Inflammatory macrophage (primary cell): ENCODE measurements around the gene TKTL2.

ENCODE experiments used
- DNase-seq, 2 donors: peaks; one replicate each; pipeline ENCODE4 v3.0.0-alpha.2; 2020 to 2022
- total RNA-seq, 18 experiments: gene quantifications; one replicate each; lab custom pipeline; 2026; ENCODE audit warnings: mixed read lengths in 6 of 18, inconsistent platforms in 2 of 18; lab: John Stamatoyannopoulos, UW

TKTL2 gene, protein sequence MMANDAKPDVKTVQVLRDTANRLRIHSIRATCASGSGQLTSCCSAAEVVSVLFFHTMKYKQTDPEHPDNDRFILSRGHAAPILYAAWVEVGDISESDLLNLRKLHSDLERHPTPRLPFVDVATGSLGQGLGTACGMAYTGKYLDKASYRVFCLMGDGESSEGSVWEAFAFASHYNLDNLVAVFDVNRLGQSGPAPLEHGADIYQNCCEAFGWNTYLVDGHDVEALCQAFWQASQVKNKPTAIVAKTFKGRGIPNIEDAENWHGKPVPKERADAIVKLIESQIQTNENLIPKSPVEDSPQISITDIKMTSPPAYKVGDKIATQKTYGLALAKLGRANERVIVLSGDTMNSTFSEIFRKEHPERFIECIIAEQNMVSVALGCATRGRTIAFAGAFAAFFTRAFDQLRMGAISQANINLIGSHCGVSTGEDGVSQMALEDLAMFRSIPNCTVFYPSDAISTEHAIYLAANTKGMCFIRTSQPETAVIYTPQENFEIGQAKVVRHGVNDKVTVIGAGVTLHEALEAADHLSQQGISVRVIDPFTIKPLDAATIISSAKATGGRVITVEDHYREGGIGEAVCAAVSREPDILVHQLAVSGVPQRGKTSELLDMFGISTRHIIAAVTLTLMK
- total RNA-seq: 0 to 0.20 (median 0.05) reads per million in 18 experiments

- no peak for DNase-seq
Measured at GRCh38 chr4:163473576-163473975, at the start of gene TKTL2. Gene TKTL2 (minus strand): TSS chr4:163473754. CDS start chr4:163473734, 20 bp downstream.

GRCh38 chr4:163515198-163515597 is 41.6 kb upstream of the TKTL2 start:
- DNase-seq: no peak

- no peak for DNase-seq
Measured at GRCh38 chr4:163505374-163505773, 31.8 kb upstream of the TKTL2 start.

DNA sequence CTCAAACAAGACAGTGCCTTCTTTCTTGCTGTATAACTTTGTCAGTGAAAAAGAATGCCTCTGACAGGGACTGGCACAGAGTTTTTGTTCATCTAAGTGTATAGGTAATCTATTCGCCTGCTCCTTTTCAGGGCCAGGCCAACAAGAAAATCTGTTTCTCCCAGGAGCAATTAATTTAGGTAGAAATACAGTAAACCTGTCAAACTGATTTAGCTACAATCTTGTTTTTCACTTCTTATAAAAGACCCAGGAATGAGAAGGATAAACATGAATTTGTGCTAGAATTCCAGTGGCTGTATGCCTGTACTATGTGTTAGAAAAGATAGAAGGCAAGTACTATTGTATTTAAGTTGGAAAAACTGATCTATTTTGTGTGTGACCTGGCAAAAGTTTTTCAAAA is 27.0 kb upstream of the TKTL2 start:
- DNase-seq: no peak

- DNase-seq: no peak
Measured at GRCh38 chr4:163495900-163496299, 22.3 kb upstream of the TKTL2 start.

DNA sequence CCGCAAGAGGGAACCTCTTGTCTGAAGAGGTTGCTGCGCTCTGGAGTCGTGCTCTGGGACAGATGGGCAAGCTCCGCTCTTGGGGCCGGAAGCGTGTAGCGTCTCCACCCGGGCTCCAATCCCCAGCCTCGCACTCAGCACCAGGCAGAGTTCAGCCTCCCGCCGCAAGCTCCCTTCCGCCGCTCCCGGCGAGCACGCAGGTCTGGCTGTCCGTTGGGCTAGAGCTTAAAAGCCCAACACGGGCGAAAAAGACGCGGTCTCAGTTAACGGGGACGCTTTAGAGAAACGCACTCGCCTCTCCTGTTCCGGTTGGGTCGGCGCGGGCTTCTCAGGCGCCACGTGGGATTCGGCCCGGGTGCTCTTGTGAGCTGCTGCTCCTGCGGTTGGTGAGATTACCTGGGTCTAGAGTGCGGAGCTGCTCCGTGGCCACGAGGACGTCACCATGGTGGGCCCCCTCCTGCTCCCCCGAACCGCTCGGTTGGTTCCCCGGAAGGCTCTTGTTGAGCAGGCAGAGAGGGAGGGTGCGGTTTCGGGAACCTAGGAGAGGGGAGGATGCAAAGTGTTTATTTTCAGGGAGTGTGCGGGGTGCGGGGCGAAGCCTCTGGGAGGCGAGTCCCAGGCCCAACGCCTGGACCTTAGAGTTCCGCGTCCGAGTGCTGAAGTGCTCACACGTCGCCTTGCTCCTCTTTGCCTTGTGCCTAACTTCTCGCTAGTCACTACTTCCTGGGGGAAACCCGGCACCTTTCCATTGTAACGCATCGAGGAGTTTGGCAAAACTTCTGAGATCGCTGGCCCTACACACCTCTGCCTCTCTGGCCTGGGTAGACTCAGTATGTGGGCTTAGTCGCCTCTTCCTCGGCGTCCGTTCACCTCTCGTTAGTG is 21.0 kb upstream of the TKTL2 start, which contains the start of gene TMA16:
TMA16 (plus strand) TSS at position 331 of the 882 bp plus-strand sequence; CDS start at position 443, 112 bp downstream.
- peak; percentile 94 for DNase-seq

GRCh38 chr4:163493643-163494359 is 20.2 kb upstream of the TKTL2 start:
- DNase-seq: peak; percentile 56 to 69

- no peak for DNase-seq
Measured at GRCh38 chr4:163492951-163493504, 19.5 kb upstream of the TKTL2 start.

DNA sequence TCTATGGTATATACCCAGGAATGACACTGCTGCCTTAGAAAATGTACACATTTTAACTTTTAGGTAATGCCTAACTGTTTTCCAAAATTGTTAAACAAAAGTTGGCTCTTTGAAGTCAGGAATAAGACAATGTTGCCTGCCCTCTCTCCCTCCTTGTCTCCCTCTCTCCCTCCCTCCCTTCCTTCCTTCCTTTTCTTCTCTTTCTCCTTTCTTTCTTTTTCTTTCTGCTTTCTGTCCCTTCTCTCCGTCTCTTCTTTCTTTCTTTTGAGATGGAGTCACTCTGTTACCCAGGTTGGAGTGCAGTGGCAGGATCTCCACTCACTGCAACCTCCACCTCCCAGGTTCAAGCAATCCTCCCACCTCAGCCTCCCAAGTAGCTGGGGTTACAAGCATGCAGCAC is 16.4 kb upstream of the TKTL2 start:
- no peak for DNase-seq

DNA sequence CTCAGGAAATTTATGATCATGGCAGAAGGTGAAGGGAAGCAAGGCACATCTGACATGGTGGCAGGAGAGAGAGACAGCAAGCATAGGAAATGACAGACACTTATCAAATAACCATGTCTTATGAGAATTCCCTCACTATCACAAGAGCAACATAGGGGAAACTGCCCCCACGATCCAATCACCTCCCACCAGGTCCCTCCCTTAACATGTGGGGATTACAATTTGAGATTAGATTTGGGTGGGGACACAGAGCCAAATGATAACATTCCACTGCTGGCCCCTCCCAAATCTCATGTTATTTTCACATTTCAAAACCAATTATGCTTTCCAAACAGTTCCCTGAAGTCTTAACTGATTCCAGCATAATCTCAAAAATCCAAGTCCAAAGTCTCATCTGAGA is 12.8 kb upstream of the TKTL2 start:
- DNase-seq: no peak

DNA sequence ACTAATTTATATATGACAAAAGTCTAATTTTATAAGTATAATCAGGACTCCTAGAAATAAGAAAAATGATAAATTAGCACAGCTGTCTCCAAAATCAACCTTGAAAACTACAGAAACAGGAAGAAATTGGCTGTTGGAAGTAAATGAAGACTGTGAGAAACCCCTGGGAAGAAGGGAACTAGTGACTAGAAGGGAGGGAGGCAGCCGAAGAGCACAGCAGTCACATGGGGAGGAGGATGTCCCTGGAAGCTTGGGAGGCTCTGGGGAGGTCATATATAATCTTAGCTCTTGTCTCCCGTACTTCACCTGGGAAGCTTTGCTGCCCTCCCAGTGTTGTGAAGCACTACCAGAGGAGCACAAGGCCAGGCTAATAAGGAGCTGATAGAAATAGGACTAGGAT is 12.0 kb upstream of the TKTL2 start:
- DNase-seq: no peak

GRCh38 chr4:163484906-163485305 is 11.4 kb upstream of the TKTL2 start:
- DNase-seq: peak; percentile 53 to 55

DNA sequence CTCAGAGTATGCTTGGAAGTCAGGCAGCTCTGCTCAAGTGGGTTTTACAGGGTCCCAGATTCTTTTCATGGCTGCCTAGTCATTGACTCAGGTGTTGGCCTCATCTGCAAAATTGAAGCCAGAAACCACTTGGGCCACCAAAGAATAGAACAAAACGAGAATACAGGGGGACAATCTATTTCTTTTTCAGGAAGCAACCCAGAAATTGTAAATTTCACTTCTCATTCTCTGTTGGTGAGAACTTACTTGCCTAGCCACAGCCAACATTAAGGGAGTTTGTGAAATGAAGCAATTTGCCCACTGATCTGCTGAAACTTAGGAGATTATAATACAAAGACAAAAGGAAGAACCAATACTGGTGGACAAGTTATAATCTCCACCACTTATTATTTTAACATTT is 8.6 kb upstream of the TKTL2 start:
- peak; percentile 63 to 83 for DNase-seq

DNA sequence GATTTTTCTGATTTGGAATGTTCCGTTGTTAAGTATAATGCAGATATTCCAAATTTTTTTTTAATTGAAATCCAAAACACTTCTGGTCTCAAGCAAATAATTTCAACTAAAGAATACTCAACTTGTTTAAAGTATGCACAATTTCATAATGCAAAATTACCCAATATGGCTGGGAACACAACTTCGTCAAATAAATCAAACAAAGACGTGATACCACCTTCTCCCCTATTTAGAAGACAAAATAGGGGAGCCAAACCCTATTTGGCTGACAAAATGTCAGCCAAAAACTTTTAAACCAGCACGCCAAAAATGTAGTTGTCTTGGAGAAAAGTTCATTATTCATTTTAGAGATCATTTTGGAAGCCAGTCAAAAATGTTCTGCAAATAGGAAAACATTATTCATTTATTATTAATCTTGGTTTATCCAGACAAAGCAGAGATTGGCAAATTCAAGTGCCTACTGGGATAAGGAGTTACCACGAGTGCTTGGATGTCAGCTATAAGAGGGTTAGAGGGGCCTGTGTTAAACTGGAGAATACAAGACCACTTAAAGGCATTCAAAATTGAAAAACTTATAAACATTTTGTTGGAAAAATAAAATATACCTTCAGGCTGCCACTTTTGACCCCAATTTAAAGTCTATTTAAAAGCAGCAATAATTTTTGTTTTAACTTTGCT is 3.3 kb upstream of the TKTL2 start:
- DNase-seq: no peak

DNA sequence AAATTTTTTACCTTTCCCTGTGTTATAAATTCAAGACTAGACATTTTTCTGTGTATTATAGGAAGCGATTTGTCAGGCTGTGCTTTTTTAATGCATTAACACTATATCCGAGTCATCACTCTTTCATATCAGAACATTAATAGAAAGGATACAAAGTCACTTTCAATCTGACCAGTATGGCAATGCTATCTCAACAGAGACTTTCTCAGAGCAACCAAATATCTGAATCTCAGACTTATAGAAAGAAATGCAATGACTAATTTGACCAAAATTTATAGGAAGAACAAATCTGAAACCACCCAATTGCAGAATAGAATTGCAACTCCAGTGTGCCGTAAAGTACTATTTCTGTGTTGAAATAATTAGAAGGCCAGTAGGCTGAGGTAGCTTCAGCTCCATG is 473 bp upstream of the TKTL2 start:
- DNase-seq: no peak

GRCh38 chr4:163473130-163473529 is 424 bp downstream of the TKTL2 start:
- DNase-seq: no peak

GRCh38 chr4:163470391-163470790 is 3.2 kb downstream of the TKTL2 start:
- DNase-seq: peak in 1 of 2 donors; percentile 74

- DNase-seq: no peak
Measured at GRCh38 chr4:163467082-163467770, 6.3 kb downstream of the TKTL2 start.

GRCh38 chr4:163462556-163462955 is 11.0 kb downstream of the TKTL2 start:
- DNase-seq: no peak

DNA sequence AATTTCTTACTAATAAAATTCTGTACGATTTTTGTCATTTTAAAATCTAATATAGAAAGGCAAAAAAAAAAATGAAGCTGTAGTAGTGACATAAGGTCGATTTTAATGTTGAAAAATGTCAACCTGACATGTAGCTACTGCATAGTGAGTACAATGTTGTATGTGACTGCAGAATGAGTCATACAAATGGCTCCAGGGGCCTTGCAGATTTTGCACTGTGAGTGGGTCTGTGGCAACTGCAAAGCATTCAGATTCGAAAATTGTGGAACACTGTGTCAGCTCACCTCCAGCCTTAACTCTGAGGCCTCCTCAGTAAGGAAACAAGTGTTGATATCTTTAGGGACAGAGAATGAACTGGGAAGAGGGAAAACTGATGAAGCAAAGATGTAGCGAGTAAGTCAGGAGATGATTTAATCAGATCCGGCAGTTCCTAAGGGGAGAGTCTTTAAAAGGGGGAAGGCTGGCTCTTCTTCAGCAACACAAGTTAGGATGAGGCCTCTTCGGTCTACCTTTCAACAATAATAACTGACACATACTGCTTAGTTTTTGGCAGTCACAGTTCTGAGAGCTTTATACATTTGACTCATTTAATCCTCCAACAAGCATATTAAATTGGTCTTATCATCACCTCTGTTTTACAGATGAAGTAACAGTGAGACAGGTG is 24.9 kb downstream of the TKTL2 start:
- no peak for DNase-seq
